Breast epithelium (tissue), 4 donors: Measurements from ENCODE around the gene AP3S1. TPM values are rescaled to one million over a fixed set of nuclear protein-coding genes. Genes with fewer than 3 reads are reported as not detected.

Experiments
- DNase-seq, 2 donors: peaks; one replicate each; pipeline ENCODE4 v3.0.0-alpha.2; 2019; ENCODE audit warnings: low spot score in 2 of 2
- H3K27ac ChIP-seq, 2 donors: fragments of 200-600 bp; sonication (generic) in 1 of 2; one replicate each; pipeline ENCODE4 v1.5.1; 2016 to 2019; ENCODE audit warnings: mild to moderate bottlenecking in 1 of 2
- H3K27me3 ChIP-seq, 2 donors: fragments of 200-600 bp; sonication (generic) in 1 of 2; one replicate each; pipeline versions ENCODE4 v1.5.1 to v1.6.0; 2017 to 2019; ENCODE audit warnings: control low read depth in 1 of 2, mild to moderate bottlenecking in 1 of 2
- H3K36me3 ChIP-seq: fragments of 200-600 bp; one replicate; pipeline ENCODE4 v1.5.1; 2019
- H3K4me1 ChIP-seq, 2 donors: fragments of 200-600 bp; sonication (generic); one replicate each; pipeline ENCODE4 v1.5.1; 2016 to 2019; ENCODE audit warnings: control low read depth in 1 of 2
- H3K4me3 ChIP-seq, 3 donors: fragments of 200-600 bp; sonication (generic); 1 replicate in 2 of 3; 2 replicates in 1 of 3; pipeline ENCODE4 v1.5.1; 2016 to 2019; ENCODE audit warnings: mild to moderate bottlenecking in 3 of 3, moderate library complexity in 2 of 3
- H3K9me3 ChIP-seq, 2 donors: fragments of 200-600 bp; sonication (generic) in 1 of 2; one replicate each; pipeline ENCODE4 v1.5.1; 2016 to 2019; ENCODE audit warnings: control low read depth in 1 of 2
- POLR2A ChIP-seq: fragments of 450-650 bp; IDR thresholded peaks from one replicate; pipeline ENCODE4 v1.6.1; 2016; ENCODE audit warnings: antibody characterized with exemption, mild to moderate bottlenecking, moderate library complexity
- POLR2AphosphoS5 ChIP-seq, 3 donors: sonication (generic); formaldehyde crosslinking; IDR thresholded peaks; one replicate each; pipeline ENCODE4 v1.6.1; 2017; ENCODE audit warnings: antibody characterized with exemption in 3 of 3
- intact Hi-C: fragments of 100-400 bp; cut with DNase I; formaldehyde crosslinking; loops from one replicate; pipeline ENCODE4 v1.15.1; 2023; ENCODE audit warnings: low total_unique reads
- total RNA-seq, 3 donors: library from RNA; depleted of rRNA; stranded (reverse); fragments of >200 nt; gene quantifications; one replicate each; pipeline ENCODE4 v1.1.0, GENCODE V29; 2016
- TF ChIP-seq, protein P1 (sequence below), 3 donors: fragments of 450-650 bp; IDR thresholded peaks; one replicate each; pipeline ENCODE4 v1.5.1; 2016 to 2017; ENCODE audit warnings: antibody characterized with exemption in 3 of 3, mild to moderate bottlenecking in 3 of 3, moderate library complexity in 3 of 3

AP3S1 gene
- total RNA-seq, 3 donors from 2014 or later = 74.7 to 93.7 (median 89.9) TPM

DNA sequence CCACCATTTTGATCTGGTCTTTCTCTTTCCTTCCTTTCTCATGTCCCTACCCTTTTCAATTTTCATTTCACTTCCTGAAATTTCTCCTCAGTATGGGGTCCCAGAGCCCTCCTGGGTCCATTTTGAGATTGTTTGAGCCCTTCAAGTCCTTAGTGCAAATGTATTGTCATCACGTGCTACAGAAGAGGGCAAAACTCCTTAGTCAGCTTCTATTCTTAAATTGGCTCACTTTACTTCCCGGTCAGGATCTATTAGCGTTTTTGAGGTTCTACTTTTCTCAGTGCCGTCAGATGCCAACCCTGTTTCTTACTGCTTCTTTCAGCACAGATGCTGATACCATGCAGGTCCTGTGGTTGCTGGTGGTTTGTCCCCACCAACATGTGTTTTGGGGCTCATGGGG is 6.3 kb upstream of the AP3S1 start:
- no peak overlapping the region for H3K27ac ChIP-seq
- TF ChIP-seq, protein P1, sequence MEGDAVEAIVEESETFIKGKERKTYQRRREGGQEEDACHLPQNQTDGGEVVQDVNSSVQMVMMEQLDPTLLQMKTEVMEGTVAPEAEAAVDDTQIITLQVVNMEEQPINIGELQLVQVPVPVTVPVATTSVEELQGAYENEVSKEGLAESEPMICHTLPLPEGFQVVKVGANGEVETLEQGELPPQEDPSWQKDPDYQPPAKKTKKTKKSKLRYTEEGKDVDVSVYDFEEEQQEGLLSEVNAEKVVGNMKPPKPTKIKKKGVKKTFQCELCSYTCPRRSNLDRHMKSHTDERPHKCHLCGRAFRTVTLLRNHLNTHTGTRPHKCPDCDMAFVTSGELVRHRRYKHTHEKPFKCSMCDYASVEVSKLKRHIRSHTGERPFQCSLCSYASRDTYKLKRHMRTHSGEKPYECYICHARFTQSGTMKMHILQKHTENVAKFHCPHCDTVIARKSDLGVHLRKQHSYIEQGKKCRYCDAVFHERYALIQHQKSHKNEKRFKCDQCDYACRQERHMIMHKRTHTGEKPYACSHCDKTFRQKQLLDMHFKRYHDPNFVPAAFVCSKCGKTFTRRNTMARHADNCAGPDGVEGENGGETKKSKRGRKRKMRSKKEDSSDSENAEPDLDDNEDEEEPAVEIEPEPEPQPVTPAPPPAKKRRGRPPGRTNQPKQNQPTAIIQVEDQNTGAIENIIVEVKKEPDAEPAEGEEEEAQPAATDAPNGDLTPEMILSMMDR (IDR thresholded peaks at IDR 0.05) = no peak
- TF ChIP-seq POLR2A (no peak), POLR2AphosphoS5 (IDR thresholded peaks at IDR 0.05) (no peak)
- no peaks in the 10 kb centered on the region for H3K9me3 ChIP-seq
- H3K4me1 ChIP-seq = peaks cover 0 to 17% of the 10 kb centered on the region in 2 donors
- H3K36me3 ChIP-seq = peaks cover 6% of the 10 kb centered on the region
- no peak for DNase-seq
- H3K4me3 ChIP-seq = no peak overlapping the region
- intact Hi-C loops = no loop called here
- no peaks in the 10 kb centered on the region for H3K27me3 ChIP-seq

DNA sequence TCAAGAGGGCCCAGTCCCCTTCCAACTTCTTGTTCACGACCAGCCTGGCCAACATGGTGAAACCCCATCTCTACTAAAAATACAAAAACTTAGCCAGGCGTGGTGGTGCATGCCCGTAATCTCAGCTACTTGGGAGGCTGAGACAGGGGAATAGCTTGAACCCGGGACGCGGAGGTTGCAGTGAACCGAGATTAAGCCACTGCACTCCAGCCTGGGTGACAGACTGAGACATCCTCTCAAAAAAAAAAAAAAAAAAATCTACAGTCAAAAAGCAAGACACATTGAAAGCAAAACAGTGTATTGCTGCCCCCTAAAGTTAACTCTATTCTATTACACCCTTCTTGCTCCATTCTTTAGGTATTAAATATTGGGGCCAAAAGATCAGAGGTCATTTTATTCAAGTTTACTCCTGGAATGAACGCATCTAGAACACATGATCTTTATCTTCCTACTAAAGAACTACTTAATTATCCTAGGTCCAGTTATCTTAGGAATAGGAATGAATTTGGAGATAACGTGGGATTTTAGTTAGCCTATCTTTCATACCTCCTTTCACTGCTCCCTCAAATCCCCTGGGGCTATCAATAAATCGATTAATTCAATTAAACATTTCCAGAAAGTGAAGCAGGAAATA is 2.7 kb upstream of the AP3S1 start:
- Histone ChIP-seq H3K4me3 (peak overlapping the region; percentile 0 to 78 (median 11)), H3K4me1 (peaks cover 0 to 17% of the 10 kb centered on the region in 2 donors)
- intact Hi-C loops = no loop called here

DNA sequence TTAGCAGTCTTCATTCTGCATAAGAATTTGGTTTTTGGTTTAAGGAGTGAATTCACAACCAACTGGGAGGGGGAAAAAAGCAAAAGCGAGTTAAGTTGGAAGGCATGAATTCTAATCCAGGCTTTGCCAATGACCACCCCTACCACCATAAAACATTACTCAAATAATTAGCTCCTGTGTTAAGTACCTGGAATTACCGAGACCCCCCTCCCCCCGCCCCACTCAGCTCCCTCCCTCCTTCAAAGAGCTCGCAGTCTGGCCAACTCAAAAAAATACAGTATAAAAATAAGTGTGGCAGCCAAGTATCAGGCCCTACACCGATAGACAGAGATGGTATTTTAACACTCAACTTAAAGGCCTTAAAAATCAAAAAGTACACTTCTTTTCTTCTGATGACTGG is 862 bp upstream of the AP3S1 start:
- Histone ChIP-seq H3K4me3 (peak overlapping the region; percentile 75 to 84 (median 78)), H3K27me3 (no peaks in the 10 kb centered on the region), H3K36me3 (peaks cover 6% of the 10 kb centered on the region), H3K4me1 (peaks cover 0 to 17% of the 10 kb centered on the region in 2 donors), H3K9me3 (no peaks in the 10 kb centered on the region), H3K27ac (peak overlapping the region; percentile 91 to 94)
- TF ChIP-seq, protein P1 (IDR thresholded peaks at IDR 0.05) = no peak
- TF ChIP-seq POLR2AphosphoS5 (IDR thresholded peaks at IDR 0.05) = no peak
- TF ChIP-seq POLR2A = no peak
- intact Hi-C loops = no loop called here
- no peak for DNase-seq

More for the DNA sequence above, 2.7 kb upstream of the AP3S1 start:
- Histone ChIP-seq H3K36me3 (peaks cover 6% of the 10 kb centered on the region), H3K27ac (peak overlapping the region in 1 of 2 donors; percentile 15), H3K27me3 (no peaks in the 10 kb centered on the region), H3K9me3 (no peaks in the 10 kb centered on the region)
- no peak for DNase-seq
- TF ChIP-seq POLR2A (no peak), POLR2AphosphoS5 (IDR thresholded peaks at IDR 0.05) (no peak)
- TF ChIP-seq, protein P1 (IDR thresholded peaks at IDR 0.05) = peak in 2 of 3 donors; percentile 15 to 44

DNA sequence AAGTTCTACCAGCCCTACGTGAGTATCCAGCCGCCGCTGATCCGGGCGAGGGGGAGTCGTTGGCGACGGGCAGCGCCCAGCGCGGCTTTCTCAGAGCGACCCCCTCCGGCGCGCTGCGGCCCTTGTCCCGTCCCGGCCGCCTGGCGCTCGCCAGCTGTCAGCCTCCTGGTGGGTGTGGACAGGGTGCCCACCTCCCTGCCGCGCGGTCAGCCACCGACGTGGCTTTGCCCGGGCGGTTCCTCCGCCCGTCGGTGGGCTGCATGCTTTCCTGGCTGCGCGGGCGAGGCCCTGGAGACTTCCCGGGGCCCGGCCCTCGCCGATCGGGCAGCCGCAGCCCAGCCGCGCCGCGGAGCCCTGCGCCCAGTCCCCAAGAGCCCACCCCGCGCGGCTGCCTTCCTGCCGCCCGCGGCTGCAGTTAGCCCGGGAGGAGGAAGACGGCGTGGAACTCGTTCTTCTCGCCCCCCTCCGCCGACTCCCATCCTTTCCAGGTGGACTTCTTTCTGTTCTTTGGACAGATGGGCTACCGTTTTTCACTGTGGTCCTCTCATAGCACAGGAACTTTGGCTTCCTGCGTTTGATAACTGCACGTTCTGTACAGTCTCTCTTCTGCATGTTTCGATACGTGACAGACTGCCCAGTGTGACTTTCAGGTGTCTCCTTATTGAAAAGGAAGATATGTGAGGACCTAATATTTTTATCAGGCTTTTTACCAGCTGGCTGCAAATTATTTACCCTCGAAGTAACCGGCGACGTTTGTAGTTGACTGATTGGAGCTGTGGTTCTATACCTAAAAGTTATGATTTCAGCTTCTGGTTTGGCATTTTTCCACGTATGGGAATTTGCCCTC is 577 bp downstream of the AP3S1 start:
- TF ChIP-seq POLR2A (no peak), POLR2AphosphoS5 (IDR thresholded peaks at IDR 0.05) (no peak)
- TF ChIP-seq, protein P1 (IDR thresholded peaks at IDR 0.05) = no peak
- H3K27ac ChIP-seq = peak overlapping the region; percentile 91 to 94
- H3K27me3 ChIP-seq = no peaks in the 10 kb centered on the region
- no peaks in the 10 kb centered on the region for H3K9me3 ChIP-seq
- no peaks in the 10 kb centered on the region for H3K36me3 ChIP-seq
- intact Hi-C loops = no loop called here
- peaks cover 0 to 17% of the 10 kb centered on the region in 2 donors for H3K4me1 ChIP-seq
- H3K4me3 ChIP-seq = peak overlapping the region; percentile 75 to 84 (median 78)
- no peak for DNase-seq

DNA sequence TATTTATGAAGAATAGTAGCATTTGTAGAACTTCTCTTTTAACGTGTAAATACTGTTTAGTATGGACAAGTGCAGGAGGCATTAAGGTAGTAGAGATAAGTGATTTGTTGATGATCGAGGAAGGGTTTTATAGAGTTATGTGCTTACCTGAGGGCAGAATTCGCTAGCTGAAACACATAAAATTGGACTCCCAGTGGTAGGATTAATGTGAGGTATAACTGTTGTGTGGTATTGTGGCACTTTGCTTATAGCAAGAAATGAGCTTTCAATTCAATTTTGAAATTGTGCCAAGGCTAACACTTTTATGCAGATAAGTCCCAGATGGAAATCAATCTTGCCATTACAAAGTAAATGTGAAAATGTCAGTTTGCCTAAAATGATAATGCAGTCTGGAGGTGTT is 1.2 kb downstream of the AP3S1 start:
- TF ChIP-seq, protein P1 (IDR thresholded peaks at IDR 0.05) = no peak
- no peak for TF ChIP-seq POLR2AphosphoS5 (IDR thresholded peaks at IDR 0.05)
- no peak for TF ChIP-seq POLR2A

More for the DNA sequence above, 1.2 kb downstream of the AP3S1 start:
- DNase-seq = no peak
- Histone ChIP-seq H3K4me1 (peaks cover 0 to 17% of the 10 kb centered on the region in 2 donors), H3K36me3 (no peaks in the 10 kb centered on the region), H3K4me3 (peak overlapping the region; percentile 75 to 84 (median 78)), H3K9me3 (no peaks in the 10 kb centered on the region), H3K27ac (no peak overlapping the region), H3K27me3 (no peaks in the 10 kb centered on the region)
- intact Hi-C loops = no loop called here
